ENCODE data around the gene C11orf58.

Gene C11orf58

GRCh38 chr11:16804104-16804947 is 65.9 kb downstream of the C11orf58 start:
- no peak for DNase-seq

DNA sequence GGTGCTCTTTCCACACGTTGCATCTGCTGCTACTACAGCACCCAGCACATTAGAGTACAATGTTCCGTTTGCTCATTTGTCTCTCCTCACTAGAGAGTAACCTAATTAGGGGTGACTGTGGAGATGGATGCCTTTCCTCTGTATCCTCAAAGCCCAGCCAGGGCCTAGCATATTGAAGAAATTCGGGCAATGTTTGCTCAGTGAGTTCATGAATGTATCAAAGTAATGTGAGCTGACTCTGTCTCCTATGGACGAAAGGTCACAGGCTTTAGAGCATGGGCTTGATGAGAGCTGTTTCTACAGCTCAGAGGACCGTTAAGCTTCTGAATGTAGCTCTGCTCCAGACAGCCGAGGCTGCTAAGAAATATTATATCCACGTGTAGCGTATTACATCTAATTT is 67.5 kb downstream of the C11orf58 start:
- DNase-seq, result no peak

- DNase-seq, result peak in 5 of 14 donors; percentile 14 to 64 (median 28)
Measured at GRCh38 chr11:16806791-16807190, 68.3 kb downstream of the C11orf58 start.

GRCh38 chr11:16807306-16807705 is 68.9 kb downstream of the C11orf58 start:
- no peak for DNase-seq

Data from C1 segment of cervical spinal cord (tissue), 14 donors.